GM18858 (cell line): ENCODE results near the gene NCAPD3.
"Not testable (repeated sequence)": the region's sequence is repeated elsewhere in the genome, so short reads cannot be mapped to it uniquely, and the experiment has no call there.

Experiments
- ATAC-seq: cut with Tn5 transposase; IDR thresholded peaks from one replicate; pipeline ENCODE4 v1.9.1; 2021; ENCODE audit not compliant: unreplicated experiment

The NCAPD3 gene, protein sequence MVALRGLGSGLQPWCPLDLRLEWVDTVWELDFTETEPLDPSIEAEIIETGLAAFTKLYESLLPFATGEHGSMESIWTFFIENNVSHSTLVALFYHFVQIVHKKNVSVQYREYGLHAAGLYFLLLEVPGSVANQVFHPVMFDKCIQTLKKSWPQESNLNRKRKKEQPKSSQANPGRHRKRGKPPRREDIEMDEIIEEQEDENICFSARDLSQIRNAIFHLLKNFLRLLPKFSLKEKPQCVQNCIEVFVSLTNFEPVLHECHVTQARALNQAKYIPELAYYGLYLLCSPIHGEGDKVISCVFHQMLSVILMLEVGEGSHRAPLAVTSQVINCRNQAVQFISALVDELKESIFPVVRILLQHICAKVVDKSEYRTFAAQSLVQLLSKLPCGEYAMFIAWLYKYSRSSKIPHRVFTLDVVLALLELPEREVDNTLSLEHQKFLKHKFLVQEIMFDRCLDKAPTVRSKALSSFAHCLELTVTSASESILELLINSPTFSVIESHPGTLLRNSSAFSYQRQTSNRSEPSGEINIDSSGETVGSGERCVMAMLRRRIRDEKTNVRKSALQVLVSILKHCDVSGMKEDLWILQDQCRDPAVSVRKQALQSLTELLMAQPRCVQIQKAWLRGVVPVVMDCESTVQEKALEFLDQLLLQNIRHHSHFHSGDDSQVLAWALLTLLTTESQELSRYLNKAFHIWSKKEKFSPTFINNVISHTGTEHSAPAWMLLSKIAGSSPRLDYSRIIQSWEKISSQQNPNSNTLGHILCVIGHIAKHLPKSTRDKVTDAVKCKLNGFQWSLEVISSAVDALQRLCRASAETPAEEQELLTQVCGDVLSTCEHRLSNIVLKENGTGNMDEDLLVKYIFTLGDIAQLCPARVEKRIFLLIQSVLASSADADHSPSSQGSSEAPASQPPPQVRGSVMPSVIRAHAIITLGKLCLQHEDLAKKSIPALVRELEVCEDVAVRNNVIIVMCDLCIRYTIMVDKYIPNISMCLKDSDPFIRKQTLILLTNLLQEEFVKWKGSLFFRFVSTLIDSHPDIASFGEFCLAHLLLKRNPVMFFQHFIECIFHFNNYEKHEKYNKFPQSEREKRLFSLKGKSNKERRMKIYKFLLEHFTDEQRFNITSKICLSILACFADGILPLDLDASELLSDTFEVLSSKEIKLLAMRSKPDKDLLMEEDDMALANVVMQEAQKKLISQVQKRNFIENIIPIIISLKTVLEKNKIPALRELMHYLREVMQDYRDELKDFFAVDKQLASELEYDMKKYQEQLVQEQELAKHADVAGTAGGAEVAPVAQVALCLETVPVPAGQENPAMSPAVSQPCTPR (N-terminal part only)

DNA sequence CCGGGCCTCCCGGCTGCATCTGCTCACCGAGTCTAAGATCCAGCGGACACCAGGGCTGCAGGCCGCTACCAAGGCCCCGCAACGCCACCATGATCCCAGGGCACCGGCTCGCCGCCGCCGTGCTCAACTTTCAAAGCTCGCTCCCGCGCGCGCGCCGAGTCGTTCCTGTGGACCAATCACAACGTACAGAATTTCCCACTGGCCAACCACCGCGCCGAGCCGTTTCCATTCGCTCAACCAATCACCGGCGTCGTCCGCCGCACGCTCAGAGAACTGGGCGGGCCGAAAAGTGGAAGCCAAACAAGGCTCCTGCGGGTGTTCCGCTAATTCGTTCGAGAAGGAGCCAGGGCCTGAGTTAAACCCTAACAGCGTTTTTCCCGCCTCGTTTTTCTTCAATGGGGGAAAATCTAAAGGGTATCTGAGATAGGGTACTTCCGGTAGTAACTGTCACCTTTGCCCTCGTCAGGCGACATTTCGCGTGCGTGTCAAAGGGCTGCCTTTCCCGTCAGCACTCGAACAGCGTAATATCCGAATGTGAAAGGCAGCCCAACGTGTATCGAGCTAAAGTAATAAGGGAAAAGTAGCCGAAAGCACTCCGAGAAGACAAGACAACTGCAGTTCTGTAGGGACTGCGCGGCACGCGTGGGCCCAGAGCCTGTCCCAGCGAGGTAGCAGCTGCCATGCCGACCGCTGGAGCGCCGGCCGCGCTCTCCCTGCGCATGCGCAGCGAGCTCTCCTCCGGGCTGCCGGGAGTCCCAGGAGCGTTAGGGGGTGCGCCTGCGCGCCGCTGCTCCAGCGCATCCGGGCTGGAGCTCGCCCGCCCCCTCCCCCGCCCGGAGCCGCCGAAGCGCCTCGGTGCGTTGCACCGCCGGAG is at the start of gene NCAPD3, which contains the start of gene VPS26B:
NCAPD3 (minus strand) TSS at position 132 of the 874 bp plus-strand sequence; CDS start at position 91, 41 bp downstream.
VPS26B (plus strand) TSS at position 836 of the 874 bp plus-strand sequence. CDS start 452 bp downstream, outside the sequence.
- peak; percentile 52 for ATAC-seq

- ATAC-seq: no peak
These were observed 49.5 kb upstream of the NCAPD3 start for GRCh38 chr11:134273317-134273712.

- no peak for ATAC-seq
These were observed 48.9 kb upstream of the NCAPD3 start for GRCh38 chr11:134272381-134273316.

GRCh38 chr11:134271978-134272377 is 48.2 kb upstream of the NCAPD3 start:
- ATAC-seq: no peak

- ATAC-seq: no peak
These were observed 46.5 kb upstream of the NCAPD3 start for GRCh38 chr11:134270250-134270714.

- ATAC-seq: no peak
These were observed 44.2 kb upstream of the NCAPD3 start for GRCh38 chr11:134267966-134268365.

DNA sequence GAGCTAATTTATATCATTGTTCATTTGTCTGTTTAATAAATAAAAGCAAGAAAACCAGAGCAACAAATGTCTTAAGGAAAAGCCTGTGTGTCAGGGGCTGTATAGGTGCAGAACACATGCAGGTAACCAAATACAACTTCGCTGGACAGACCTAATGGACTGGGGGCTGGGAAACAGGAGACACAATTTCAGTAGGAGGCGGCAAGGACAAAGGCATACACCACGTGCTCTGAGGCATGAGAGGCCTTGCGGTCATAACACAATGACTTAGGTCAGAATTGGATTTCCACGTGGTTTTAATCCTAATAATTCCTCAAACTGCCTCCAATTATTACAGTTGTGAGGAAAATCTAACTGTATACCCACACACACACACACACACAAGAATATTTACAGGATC is 43.7 kb upstream of the NCAPD3 start:
- ATAC-seq: no peak

- no peak for ATAC-seq
These were observed 43.1 kb upstream of the NCAPD3 start for GRCh38 chr11:134266841-134267251.

GRCh38 chr11:134266440-134266839 is 42.7 kb upstream of the NCAPD3 start:
- ATAC-seq: no peak

- no peak for ATAC-seq
These were observed 41.4 kb upstream of the NCAPD3 start for GRCh38 chr11:134264966-134265764.

DNA sequence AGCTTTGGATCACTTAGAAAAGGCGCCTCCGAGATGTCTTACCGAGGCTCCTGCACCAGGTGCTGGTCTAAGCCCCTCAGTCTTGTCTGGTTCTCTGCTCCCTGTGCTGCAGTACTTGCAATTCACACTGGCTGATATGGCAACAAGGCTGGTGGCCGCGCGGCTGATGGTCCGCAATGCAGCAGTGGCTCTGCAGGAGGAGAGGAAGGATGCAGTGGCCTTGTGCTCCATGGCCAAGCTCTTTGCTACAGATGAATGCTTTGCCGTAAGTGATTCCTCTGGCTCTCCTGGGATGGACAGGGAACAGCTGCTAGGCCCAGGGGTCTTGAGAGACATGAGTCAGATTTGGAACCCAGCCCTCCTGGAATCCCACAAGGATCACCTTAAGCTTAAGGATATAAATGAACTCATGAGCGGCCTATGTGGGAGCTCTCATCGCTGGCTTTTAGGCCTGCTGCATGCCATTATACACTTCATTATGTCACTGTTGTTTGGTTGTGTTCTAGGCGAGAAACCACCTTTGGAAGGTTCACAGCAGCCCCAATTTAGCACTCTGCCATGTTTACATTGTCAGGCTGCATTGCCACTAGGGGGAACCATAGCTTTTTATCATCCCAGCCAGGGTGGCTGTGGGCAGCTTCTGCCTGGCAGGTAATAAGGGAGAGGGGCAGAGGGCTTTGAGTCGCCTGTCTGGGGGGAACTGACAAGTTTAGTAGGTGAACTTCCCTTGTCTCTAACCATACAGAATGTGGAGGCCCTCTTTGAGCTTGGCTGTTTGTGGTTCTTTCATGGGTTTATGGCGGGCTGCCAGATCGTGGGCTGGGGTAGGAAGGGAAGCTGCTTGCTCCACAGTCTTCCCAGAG is 38.1 kb upstream of the NCAPD3 start:
- no peak for ATAC-seq

DNA sequence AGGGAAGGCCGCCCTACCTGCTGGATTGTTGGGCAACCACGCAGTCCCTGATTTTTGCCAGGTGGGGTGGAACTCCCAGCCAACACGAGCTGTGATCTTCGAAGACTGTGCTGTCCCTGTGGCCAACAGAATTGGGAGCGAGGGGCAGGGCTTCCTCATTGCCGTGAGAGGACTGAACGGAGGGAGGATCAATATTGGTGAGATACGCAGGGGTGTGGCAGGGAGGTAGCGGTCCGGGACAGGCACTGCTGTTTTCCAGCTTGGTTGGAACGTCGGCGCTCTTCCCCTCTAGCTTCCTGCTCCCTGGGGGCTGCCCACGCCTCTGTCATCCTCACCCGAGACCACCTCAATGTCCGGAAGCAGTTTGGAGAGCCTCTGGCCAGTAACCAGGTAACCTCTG is 37.2 kb upstream of the NCAPD3 start:
- ATAC-seq: no peak

GRCh38 chr11:134260503-134260902 is 36.7 kb upstream of the NCAPD3 start:
- no peak for ATAC-seq

GRCh38 chr11:134258577-134258976 is 34.8 kb upstream of the NCAPD3 start:
- no peak for ATAC-seq

DNA sequence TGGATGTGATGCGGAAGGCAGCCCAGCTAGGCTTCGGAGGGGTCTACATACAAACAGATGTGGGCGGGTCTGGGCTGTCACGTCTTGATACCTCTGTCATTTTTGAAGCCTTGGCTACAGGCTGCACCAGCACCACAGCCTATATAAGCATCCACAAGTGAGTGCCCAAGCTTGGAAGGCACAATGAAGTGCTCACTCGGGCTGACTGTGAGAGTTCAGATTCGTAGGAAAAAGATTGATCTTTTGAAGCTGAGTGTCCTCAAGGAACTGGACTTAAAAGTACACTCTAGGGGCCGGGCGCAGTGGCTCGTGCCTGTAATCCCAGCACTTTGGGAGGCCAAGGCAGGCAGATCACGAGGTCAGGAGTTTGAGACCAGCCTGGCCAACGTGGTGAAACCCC is 33.3 kb upstream of the NCAPD3 start:
- no peak for ATAC-seq

- ATAC-seq: not testable (repeated sequence)
These were observed 31.4 kb upstream of the NCAPD3 start for GRCh38 chr11:134255184-134255561.
